Stimulated activated CD4-positive, alpha-beta T cell treated with anti-CD3 and anti-CD28 coated beads, Interleukin-2, amount 100 ng/mL, for 24 hours (primary cell): Measurements from ENCODE around the gene SERPINA9.
"Not testable (repeated sequence)": the region's sequence is repeated elsewhere in the genome, so short reads cannot be mapped to it uniquely, and the experiment has no call there.

Source experiments
- DNase-seq, 2 donors: peaks; one replicate each; pipeline ENCODE4 v3.0.0-alpha.2; 2020

SERPINA9 gene, protein sequence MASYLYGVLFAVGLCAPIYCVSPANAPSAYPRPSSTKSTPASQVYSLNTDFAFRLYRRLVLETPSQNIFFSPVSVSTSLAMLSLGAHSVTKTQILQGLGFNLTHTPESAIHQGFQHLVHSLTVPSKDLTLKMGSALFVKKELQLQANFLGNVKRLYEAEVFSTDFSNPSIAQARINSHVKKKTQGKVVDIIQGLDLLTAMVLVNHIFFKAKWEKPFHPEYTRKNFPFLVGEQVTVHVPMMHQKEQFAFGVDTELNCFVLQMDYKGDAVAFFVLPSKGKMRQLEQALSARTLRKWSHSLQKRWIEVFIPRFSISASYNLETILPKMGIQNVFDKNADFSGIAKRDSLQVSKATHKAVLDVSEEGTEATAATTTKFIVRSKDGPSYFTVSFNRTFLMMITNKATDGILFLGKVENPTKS

GRCh38 chr14:94476023-94476422 lies at the start of gene SERPINA9:
SERPINA9 (minus strand) TSS chr14:94476197; CDS start chr14:94469840, 6,357 bp downstream.
- no peak for DNase-seq

DNA sequence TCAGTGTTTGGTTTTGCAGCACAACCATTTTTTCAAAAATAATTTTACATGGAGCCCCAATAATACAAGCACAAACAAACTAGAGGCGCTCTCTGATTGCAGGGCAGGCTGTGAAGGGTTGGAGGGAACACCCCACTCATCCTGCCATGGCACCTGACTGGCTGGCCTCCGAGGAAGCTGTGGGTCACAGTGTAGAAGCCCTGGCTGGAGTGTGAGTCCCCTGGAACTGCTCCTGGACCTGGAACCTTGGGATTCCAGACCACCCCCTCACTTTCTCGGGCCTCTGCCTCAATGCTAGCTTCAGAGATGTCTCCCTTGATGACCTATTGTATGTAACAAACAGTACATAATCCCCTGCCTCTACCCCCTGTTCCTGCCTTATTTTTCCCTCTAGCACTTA lies 48.1 kb upstream of the SERPINA9 start:
- DNase-seq, result no peak

DNA sequence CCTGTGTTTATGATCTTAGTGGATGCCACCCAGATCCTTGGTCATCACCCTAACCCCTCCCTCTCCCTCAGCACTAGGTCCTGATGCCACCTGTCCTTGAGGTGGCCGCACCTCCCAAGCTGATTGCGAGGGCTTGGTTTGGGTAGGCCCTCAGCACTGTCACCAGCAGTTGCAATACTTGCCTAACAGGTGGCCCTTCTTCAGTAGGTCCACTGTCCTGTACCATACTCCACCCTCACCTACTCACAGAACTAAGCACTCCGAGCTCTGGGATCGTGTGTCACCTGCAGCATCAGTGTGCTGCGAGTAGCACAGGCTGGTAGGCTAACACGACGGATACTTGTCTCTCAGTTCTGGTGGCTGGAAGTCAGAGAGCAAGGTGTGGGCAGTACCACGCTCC lies 47.3 kb upstream of the SERPINA9 start:
- DNase-seq, result no peak

- no peak for DNase-seq
Measured at GRCh38 chr14:94522115-94522724, 46.2 kb upstream of the SERPINA9 start.

- no peak for DNase-seq
Measured at GRCh38 chr14:94521375-94522114, 45.5 kb upstream of the SERPINA9 start.

GRCh38 chr14:94517641-94518257 lies 41.8 kb upstream of the SERPINA9 start:
- DNase-seq, result no peak

DNA sequence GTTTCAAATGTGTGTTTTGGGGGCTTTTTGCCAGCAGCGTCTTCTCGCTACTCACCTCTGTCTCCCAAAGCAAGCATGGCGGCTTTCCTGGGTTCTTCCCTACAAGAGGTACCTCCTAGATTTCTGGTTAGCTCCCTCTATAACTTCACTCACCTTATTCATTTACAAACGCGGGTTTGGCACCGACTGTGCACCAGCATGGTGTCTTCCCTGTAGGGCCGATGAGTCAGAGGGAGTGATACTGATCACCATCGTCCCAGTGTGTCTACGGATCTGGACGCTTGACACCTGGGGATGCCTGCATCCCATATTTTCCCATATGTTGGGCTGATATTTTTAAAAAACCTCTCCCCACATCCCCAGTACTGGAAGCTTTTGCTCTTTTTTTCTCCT lies 41.2 kb upstream of the SERPINA9 start:
- no peak for DNase-seq

GRCh38 chr14:94515856-94516255 lies 39.9 kb upstream of the SERPINA9 start:
- DNase-seq, result no peak

GRCh38 chr14:94515426-94515825 lies 39.4 kb upstream of the SERPINA9 start:
- DNase-seq, result no peak

- no peak for DNase-seq
Measured at GRCh38 chr14:94514351-94514750, 38.4 kb upstream of the SERPINA9 start.

DNA sequence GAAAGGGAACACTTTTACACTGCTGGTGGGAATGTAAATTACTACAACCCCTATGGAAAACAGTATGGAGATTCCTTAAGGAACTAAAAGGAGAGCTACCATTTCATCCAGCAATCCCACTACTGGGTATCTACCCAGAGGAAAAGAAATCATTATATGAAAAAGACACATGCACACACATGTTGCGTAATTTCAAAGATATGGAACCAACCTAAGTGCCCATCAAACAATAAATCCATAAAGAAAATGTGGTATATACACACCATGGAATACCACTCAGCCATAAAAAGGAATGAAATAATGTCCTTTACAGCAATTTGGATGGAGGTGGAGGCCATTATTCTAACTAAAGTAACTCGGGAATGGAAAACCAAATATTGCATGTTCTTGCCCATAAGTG lies 34.5 kb upstream of the SERPINA9 start:
- not testable (repeated sequence) for DNase-seq

DNA sequence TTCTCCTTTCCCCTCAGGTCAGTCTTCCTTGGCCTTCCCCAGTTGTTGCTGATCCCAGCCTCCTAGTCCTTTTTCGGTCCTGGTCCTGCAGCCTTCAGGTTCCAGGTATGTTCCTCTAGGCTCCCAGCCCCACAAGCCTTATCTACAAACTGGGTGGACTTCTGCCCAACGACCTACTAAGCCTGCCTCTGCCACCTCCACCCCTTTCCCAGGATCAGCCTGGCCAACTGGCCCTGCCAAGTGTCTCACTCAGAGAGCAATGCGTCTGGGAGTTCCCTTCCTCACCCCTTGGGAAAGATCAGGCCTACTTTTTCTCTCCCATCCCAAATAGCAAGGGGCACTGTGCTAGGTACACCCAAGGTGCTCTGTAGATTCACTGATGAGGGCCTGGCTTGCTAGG lies 33.4 kb upstream of the SERPINA9 start, which contains the start of gene SERPINA12:
SERPINA12 (minus strand) TSS at position 114 of the 400 bp plus-strand sequence. CDS start 11,072 bp downstream, outside the sequence.
- DNase-seq, result no peak

DNA sequence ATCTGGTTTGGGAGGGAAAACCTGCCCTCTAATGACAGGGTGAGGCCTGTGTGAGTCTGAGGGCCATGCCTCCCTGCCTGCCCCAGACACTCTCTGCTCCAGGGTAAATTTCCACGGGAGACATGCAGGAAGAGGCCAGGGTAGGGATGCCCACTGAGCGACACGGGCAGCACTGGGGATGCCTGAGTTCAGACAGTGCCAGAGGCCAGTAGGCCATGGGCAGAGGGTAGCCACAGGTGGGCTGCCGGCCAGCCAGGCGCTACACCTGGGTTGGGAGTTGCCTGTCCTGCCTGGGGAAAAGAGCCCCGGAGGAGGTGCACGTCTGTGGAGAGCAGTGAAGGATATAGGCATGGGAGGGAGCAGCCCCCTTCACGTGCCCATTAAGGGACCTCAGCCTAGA lies 29.6 kb upstream of the SERPINA9 start:
- DNase-seq, result no peak

DNA sequence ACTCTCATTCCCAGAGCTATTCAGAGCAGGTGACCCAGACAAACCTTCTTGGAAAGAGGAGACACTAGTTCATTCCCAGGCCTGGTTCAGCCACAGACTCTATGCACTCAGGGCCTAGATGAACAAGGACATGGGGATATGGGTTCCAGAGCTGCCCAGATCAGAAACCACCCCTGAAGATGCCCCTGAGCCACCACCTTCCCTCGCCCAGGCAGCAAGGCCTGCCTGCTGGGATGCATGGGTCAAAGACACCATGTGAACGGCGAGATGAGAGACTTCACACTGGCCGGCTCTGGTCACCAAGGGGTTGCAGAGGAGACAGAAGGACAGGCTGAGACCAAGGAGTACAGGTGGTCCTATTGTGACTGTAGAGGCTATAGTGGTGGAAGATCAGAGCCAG lies 29.2 kb upstream of the SERPINA9 start:
- no peak for DNase-seq

DNA sequence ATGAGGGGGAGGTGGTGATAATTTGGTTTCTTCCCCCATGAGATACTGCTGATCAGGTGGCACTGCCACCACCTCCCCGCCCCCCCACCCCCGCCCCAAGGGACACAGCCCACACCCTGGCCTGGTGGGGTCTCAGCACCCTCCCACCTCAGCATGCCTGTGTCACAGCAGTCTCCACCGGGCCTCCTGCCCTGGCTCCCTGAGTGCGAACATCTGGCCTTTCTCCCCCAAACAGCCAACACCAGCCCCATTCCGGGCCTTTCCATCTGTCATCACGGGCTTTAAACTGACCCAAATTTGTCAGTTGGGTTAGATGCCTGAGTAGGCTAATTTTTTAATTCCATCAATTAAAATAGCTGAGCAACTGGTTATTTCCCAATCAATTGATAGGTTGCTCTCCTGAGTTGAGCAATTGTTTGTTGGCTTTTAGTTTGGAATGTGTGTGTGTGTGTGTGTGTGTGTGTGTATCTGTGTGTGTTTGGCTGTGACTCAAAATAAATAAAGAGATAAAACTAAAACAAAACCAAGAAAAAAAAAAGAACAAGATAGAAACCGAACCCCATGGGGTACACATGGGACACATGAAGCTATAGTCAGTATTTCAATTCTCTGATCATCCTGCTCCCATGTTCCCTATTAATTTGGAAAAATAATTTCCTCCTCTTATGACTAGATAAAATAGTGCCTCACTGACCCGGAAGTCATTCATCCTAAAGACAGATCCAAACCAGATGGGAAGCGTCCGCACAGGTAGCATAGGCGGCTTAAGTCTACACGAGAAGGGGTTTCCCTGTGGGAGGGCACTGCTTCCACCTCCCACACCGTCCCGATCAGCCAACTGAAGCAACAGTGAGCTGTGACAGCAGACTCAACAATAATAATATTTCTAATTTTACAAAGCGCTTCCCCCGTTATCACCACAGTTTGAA lies 25.9 kb upstream of the SERPINA9 start:
- no peak for DNase-seq

DNA sequence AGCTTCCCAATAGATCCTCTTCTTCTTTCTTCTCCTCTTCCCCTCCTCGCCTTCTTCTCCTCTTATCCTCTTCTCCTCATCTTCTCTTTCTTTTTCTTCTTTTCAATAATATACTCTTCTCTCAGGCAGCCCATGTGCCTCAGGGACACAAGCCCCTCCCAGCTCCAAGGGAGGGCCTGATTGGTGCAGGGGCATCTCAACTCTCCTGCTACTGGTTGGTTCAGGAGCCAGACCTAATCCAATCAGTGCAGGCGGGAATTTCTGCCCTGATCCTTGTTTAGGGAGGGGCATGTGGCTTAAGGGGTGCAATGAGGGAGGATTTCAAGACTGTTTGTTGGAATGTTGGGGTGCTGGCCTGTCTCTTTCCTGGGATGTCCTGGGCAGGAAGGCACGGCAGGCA lies 24.3 kb upstream of the SERPINA9 start:
- DNase-seq, result no peak

DNA sequence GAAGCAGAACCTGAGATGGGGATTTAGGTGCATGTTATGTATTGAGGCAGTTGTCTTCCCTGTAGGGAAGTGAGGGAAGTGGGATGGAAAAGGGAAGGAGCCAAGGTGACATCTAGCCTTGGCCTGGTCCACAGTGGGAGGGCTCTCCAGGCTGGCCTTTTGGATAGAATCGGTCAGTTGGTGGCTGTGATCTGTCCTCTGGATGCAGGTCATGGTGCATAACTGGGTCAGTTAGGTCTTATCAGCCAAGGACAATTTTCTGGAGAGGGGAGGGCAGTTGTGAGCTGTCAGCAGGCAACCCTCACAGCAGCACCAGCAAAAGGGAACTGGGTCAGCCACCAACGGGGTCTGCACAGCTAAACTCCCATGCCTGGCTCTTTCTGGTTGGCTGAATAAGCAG lies 23.7 kb upstream of the SERPINA9 start:
- DNase-seq, result no peak

GRCh38 chr14:94498215-94498614 lies 22.2 kb upstream of the SERPINA9 start:
- no peak for DNase-seq

DNA sequence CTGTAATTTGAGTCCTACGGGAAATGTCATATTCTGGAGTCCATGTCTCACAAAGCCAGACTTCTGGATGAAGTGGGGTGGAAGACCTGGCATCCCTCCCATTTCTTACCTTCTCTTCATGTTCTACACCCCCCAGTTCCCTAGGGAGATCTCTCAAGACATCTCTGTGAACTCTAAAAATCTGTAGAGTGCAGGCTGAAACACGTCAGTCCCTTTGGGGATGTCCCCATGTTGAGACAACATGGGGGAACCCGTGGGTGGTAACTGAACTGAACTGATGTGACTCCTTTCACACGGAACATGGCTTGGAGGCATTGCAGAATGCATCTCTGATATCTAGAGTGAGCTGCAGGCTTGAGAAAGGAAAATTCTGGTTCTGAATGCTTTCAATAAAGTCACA lies 18.1 kb upstream of the SERPINA9 start:
- DNase-seq, result no peak

GRCh38 chr14:94491511-94491910 lies 15.5 kb upstream of the SERPINA9 start:
- DNase-seq, result no peak

- DNase-seq, result no peak
Measured at GRCh38 chr14:94489336-94489735, 13.3 kb upstream of the SERPINA9 start.

- DNase-seq, result no peak
Measured at GRCh38 chr14:94486883-94487282, 10.9 kb upstream of the SERPINA9 start.
